ENCODE results near the gene HVCN1. TPM values are rescaled to one million over a fixed set of nuclear protein-coding genes. Genes with fewer than 3 reads are reported as not detected.
A peak's percentile ranks its signal among the peaks of the same experiment; 100 is the strongest.

HVCN1 gene
- total RNA-seq, 2 experiments from 2014 or later, result 3.9 to 4.1 TPM

GRCh38 chr12:110636516-110636915 lies 52.4 kb downstream of the HVCN1 start:
- POLR2A ChIA-PET, result interaction anchor here (1.1 kb wide), 1 partner anchor 10 kb away, joined by 3 read pairs; no protein-coding TSS in a partner anchor
- H3K27ac Mint-ChIP-seq, result no peak overlapping the region

GRCh38 chr12:110635055-110635454 lies 53.9 kb downstream of the HVCN1 start:
- H3K4me3 Mint-ChIP-seq, result no peak overlapping the region
- ChIA-PET POLR2A (interaction anchor here (1.1 kb wide), 1 partner anchor 11 kb away, joined by 3 read pairs; no protein-coding TSS in a partner anchor), CTCF (no interaction called here)
- H3K9me3 Mint-ChIP-seq, result no peaks in the 10 kb centered on the region
- H3K36me3 Mint-ChIP-seq (ENCODE audit: low read depth), result no peaks in the 10 kb centered on the region
- intact Hi-C loops (cut with DNase I, micrococcal nuclease), result no loop called here
- H3K27ac Mint-ChIP-seq, result no peak overlapping the region
- no peaks in the 10 kb centered on the region for H3K9me3 ChIP-seq (ENCODE audit: control insufficient read depth in 1 of 2, insufficient read depth in 1 of 2, low read length in 2 of 2)
- no peak for DNase-seq
- ATAC-seq (ENCODE audit: poor library complexity), result no peak
- peaks cover 23% of the 10 kb centered on the region for H3K4me1 Mint-ChIP-seq (ENCODE audit: low read depth)
- peaks cover 3% of the 10 kb centered on the region for H3K36me3 ChIP-seq (ENCODE audit: insufficient read depth, low read length)
- H3K27ac ChIP-seq (ENCODE audit: low read depth in 1 of 2, low read length in 2 of 2), result no peak overlapping the region
- TF ChIP-seq CTCF (IDR thresholded peaks at IDR 0.05), result no peak
- H3K4me1 ChIP-seq (ENCODE audit: insufficient read depth, low read length), result peaks cover 3% of the 10 kb centered on the region
- H3K4me3 ChIP-seq (ENCODE audit: low read length), result no peak overlapping the region
- no peaks in the 10 kb centered on the region for H3K27me3 Mint-ChIP-seq
- no peaks in the 10 kb centered on the region for H3K27me3 ChIP-seq (ENCODE audit: control insufficient read depth in 1 of 2, insufficient read depth in 2 of 2, low read length in 2 of 2)

More at GRCh38 chr12:110636516-110636915, 52.4 kb downstream of the HVCN1 start:
- no peak for TF ChIP-seq CTCF (IDR thresholded peaks at IDR 0.05)
- Mint-ChIP-seq H3K36me3 (ENCODE audit: low read depth) (no peaks in the 10 kb centered on the region), H3K4me3 (no peak overlapping the region), H3K27me3 (no peaks in the 10 kb centered on the region), H3K9me3 (no peaks in the 10 kb centered on the region), H3K4me1 (ENCODE audit: low read depth) (peaks cover 26% of the 10 kb centered on the region)
- CTCF ChIA-PET, result no interaction called here
- Histone ChIP-seq H3K4me1 (ENCODE audit: insufficient read depth, low read length) (peaks cover 3% of the 10 kb centered on the region), H3K27me3 (ENCODE audit: control insufficient read depth in 1 of 2, insufficient read depth in 2 of 2, low read length in 2 of 2) (no peaks in the 10 kb centered on the region), H3K27ac (ENCODE audit: low read depth in 1 of 2, low read length in 2 of 2) (no peak overlapping the region), H3K9me3 (ENCODE audit: control insufficient read depth in 1 of 2, insufficient read depth in 1 of 2, low read length in 2 of 2) (no peaks in the 10 kb centered on the region), H3K4me3 (ENCODE audit: low read length) (no peak overlapping the region), H3K36me3 (ENCODE audit: insufficient read depth, low read length) (peaks cover 3% of the 10 kb centered on the region)
- intact Hi-C loops (cut with DNase I, micrococcal nuclease), result no loop called here
- DNase-seq (peak in 2 of 14 experiments; percentile 36 to 48), ATAC-seq (ENCODE audit: poor library complexity) (no peak)

GRCh38 chr12:110627500-110628195 lies 61.3 kb downstream of the HVCN1 start:
- no peak for TF ChIP-seq CTCF (IDR thresholded peaks at IDR 0.05)
- ATAC-seq (ENCODE audit: poor library complexity) (no peak), DNase-seq (no peak)
- Histone ChIP-seq H3K9me3 (ENCODE audit: control insufficient read depth in 1 of 2, insufficient read depth in 1 of 2, low read length in 2 of 2) (no peaks in the 10 kb centered on the region), H3K27me3 (ENCODE audit: control insufficient read depth in 1 of 2, insufficient read depth in 2 of 2, low read length in 2 of 2) (no peaks in the 10 kb centered on the region), H3K27ac (ENCODE audit: low read depth in 1 of 2, low read length in 2 of 2) (peak overlapping the region in 1 of 2 donors; percentile 49), H3K36me3 (ENCODE audit: insufficient read depth, low read length) (peaks cover 3% of the 10 kb centered on the region), H3K4me3 (ENCODE audit: low read length) (no peak overlapping the region), H3K4me1 (ENCODE audit: insufficient read depth, low read length) (peaks cover 10% of the 10 kb centered on the region)
- Mint-ChIP-seq H3K36me3 (ENCODE audit: low read depth) (peaks cover 11% of the 10 kb centered on the region), H3K4me1 (ENCODE audit: low read depth) (peaks cover 14% of the 10 kb centered on the region), H3K9me3 (no peaks in the 10 kb centered on the region), H3K4me3 (peak overlapping the region; percentile 17), H3K27ac (peak overlapping the region; percentile 79), H3K27me3 (no peaks in the 10 kb centered on the region)
- CTCF ChIA-PET, result interaction anchor here (0.5 kb wide), 1 partner anchor 597 kb away, joined by 3 read pairs; no protein-coding TSS in a partner anchor
- POLR2A ChIA-PET, result interaction anchor here (1.2 to 1.6 kb wide), 3 partner anchors 14 to 158 kb away, joined by 3 to 7 read pairs (median 4); partner anchors contain the start of genes FAM216A and TCTN1
- intact Hi-C loops (cut with DNase I, micrococcal nuclease), result no loop called here
